ENCODE results near the gene LMF2. TPM values are rescaled to one million over a fixed set of nuclear protein-coding genes. Genes with fewer than 3 reads are reported as not detected.

The LMF2 gene
- polyA plus RNA-seq, 1 experiment = 111 TPM

DNA sequence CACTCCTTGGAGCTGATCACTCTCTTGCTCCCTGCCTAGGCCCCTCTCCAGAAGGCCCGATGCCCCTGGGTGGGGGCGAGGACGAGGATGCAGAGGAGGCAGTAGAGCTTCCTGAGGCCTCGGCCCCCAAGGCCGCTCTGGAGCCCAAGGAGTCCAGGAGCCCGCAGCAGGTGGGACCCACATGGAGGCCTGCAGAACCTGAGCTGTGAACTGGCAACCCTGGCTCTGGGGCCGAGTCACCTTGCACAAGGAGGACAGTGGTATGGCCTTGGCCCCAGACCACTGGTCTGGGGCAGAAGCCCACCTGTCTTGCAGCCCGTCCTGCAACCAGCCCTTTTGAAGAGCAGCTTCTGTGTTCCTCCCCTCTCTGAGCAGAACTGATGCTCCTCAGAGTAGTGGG, 11.6 kb upstream of the LMF2 start:
- Histone ChIP-seq H3K36me3 (ENCODE audit: control insufficient read depth, insufficient read depth, low read length) (peaks cover 33% of the 10 kb centered on the region), H3K4me3 (ENCODE audit: low read depth, low read length) (no peak overlapping the region), H3K27me3 (ENCODE audit: control insufficient read depth, insufficient read depth, low read length) (no peaks in the 10 kb centered on the region)
- TF ChIP-seq, protein P1, sequence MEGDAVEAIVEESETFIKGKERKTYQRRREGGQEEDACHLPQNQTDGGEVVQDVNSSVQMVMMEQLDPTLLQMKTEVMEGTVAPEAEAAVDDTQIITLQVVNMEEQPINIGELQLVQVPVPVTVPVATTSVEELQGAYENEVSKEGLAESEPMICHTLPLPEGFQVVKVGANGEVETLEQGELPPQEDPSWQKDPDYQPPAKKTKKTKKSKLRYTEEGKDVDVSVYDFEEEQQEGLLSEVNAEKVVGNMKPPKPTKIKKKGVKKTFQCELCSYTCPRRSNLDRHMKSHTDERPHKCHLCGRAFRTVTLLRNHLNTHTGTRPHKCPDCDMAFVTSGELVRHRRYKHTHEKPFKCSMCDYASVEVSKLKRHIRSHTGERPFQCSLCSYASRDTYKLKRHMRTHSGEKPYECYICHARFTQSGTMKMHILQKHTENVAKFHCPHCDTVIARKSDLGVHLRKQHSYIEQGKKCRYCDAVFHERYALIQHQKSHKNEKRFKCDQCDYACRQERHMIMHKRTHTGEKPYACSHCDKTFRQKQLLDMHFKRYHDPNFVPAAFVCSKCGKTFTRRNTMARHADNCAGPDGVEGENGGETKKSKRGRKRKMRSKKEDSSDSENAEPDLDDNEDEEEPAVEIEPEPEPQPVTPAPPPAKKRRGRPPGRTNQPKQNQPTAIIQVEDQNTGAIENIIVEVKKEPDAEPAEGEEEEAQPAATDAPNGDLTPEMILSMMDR (IDR thresholded peaks at IDR 0.05; ENCODE audit: insufficient read depth, low read depth, low read length) = no peak
- DNase-seq (ENCODE audit: low read depth) = no peak
- ChIA-PET CTCF (interaction anchor here (1.3 kb wide), 1 partner anchor 26 kb away, joined by 3 read pairs; the partner anchor contains the start of gene KLHDC7B), POLR2A (no interaction called here)

DNA sequence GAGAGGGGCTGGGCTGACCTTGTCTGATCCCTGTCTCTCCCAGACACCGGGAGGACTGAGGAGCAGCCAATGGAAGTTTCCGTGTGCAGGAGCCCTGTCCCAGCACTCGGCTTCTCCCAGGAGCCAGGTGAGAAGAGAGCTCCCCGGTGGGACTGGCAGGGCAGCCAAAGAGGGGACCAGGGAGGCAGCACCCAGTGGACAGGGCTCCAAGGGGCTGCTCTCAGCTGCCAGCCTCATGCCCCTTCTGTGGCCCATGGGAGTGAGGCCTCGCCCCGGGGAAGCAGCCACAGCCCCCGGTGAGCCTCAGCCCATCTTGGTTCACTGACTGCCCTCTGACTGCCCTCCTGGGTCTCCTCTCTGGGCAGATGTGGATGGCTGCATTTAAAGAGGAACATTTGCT, 11.1 kb upstream of the LMF2 start:
- TF ChIP-seq, protein P1 (IDR thresholded peaks at IDR 0.05; ENCODE audit: insufficient read depth, low read depth, low read length) = no peak

DNA sequence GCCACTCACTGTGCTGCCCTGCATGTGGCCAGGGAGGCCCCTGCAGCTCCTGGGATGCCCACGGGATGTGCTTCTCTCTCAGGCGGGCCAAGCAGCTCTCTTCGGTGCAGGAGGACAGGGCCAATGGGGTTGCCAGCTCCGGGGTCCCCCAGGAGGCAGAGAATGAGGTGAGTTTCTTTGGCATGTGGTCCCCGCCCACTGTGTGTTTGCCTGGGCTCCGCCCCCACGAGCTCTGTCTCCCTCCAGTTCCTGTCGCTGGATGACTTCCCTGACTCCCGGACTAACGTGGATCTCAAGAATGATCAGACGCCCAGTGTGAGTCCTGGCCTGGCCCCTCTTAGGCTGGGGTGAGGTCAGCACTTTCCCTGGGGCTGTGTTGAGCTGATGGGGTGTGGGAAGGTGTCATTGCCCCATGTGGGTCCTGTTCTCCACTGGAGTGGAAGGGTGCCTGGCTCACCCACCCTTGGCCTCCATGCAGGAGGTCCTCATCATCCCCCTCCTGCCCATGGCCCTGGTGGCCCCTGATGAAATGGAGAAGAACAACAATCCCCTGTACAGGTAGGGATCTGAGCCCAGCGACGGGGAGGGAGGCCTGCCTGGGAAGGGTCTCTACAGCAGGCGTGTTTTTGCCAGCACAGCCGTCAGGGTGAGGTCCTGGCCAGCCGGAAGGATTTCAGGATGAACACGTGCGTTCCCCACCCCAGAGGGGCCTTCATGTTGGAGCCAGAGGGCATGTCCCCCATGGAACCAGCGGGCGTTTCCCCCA, 10.2 kb upstream of the LMF2 start:
- ChIA-PET CTCF (interaction anchor here (1.7 to 4.2 kb wide), 2 partner anchors 8 to 103 kb away, joined by 4 to 22 read pairs; partner anchors contain the start of gene SCO2), POLR2A (no interaction called here)
- Histone ChIP-seq H3K36me3 (ENCODE audit: control insufficient read depth, insufficient read depth, low read length) (peaks cover 19% of the 10 kb centered on the region), H3K27me3 (ENCODE audit: control insufficient read depth, insufficient read depth, low read length) (no peaks in the 10 kb centered on the region), H3K4me3 (ENCODE audit: low read depth, low read length) (no peak overlapping the region)
- TF ChIP-seq, protein P1 (IDR thresholded peaks at IDR 0.05; ENCODE audit: insufficient read depth, low read depth, low read length) = no peak
- no peak for DNase-seq (ENCODE audit: low read depth)

More for the DNA sequence above, 11.1 kb upstream of the LMF2 start:
- H3K27me3 ChIP-seq (ENCODE audit: control insufficient read depth, insufficient read depth, low read length) = no peaks in the 10 kb centered on the region
- POLR2A ChIA-PET = no interaction called here
- no peak overlapping the region for H3K4me3 ChIP-seq (ENCODE audit: low read depth, low read length)
- no peak for DNase-seq (ENCODE audit: low read depth)
- CTCF ChIA-PET = interaction anchor here (1.3 to 1.7 kb wide), 2 partner anchors 27 to 102 kb away, joined by 3 to 4 read pairs; partner anchors contain the start of gene KLHDC7B
- H3K36me3 ChIP-seq (ENCODE audit: control insufficient read depth, insufficient read depth, low read length) = peaks cover 28% of the 10 kb centered on the region

DNA sequence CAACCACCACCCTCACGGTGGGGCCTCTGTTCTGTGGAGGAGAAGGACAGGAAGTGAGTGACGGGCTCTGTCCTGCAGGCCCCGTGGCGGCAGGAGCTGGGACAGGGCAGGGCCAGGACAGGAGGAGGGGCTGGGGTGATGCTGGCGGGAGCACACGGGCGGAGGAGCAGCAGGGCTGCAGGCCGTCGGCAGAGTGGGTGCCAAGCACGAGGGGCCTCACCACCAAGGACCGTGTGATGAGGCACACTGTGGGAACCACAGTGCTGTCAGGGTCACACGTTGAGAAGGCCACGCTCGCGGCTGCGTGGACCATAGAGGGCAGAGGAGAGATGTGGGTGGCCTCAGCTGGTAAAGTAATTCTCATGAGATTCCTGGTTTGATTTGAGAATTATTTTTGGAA, 9.4 kb upstream of the LMF2 start:
- peaks cover 12% of the 10 kb centered on the region for H3K36me3 ChIP-seq (ENCODE audit: control insufficient read depth, insufficient read depth, low read length)
- DNase-seq (ENCODE audit: low read depth) = no peak
- TF ChIP-seq, protein P1 (IDR thresholded peaks at IDR 0.05; ENCODE audit: insufficient read depth, low read depth, low read length) = no peak
- ChIA-PET POLR2A (no interaction called here), CTCF (interaction anchor here (1.7 to 4.2 kb wide), 2 partner anchors 8 to 104 kb away, joined by 4 to 22 read pairs; partner anchors contain the start of gene SCO2)
- no peak overlapping the region for H3K4me3 ChIP-seq (ENCODE audit: low read depth, low read length)
- H3K27me3 ChIP-seq (ENCODE audit: control insufficient read depth, insufficient read depth, low read length) = no peaks in the 10 kb centered on the region

DNA sequence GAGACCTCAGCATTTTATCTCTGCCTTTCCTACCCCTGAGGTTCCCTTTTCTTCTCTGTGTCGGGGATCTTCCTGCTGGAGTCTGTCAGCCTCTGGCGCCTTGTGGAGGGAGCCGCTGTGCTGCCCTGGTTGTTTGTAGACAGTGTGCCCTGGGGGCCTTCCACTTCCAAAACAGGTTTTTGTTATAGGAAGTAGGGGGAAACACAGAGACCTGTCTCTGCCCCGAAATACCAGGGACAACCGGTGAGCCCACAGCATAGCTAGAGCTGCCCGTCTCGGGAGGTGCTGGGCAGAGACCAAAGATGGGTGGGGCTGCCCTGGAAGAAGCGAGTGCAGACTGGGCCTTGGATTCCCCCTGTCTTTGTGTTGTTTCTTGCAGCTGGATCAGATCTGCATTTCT, 8.6 kb upstream of the LMF2 start:
- ChIA-PET POLR2A (no interaction called here), CTCF (interaction anchor here (1.5 to 4.2 kb wide), 2 partner anchors 9 to 19 kb away, joined by 4 to 22 read pairs; partner anchors contain the start of gene SCO2)
- DNase-seq (ENCODE audit: low read depth) = no peak
- Histone ChIP-seq H3K36me3 (ENCODE audit: control insufficient read depth, insufficient read depth, low read length) (peaks cover 9% of the 10 kb centered on the region), H3K27me3 (ENCODE audit: control insufficient read depth, insufficient read depth, low read length) (no peaks in the 10 kb centered on the region), H3K4me3 (ENCODE audit: low read depth, low read length) (no peak overlapping the region)
- TF ChIP-seq, protein P1 (IDR thresholded peaks at IDR 0.05; ENCODE audit: insufficient read depth, low read depth, low read length) = no peak

All from BJ (cell line).